Fibroblast of lung (primary cell): Measurements from ENCODE around the gene MYOM3.

Experiments used
- EZH2 ChIP-seq: IDR thresholded peaks from 2 replicates; pipeline ENCODE4 v1.5.1; 2012; ENCODE audit warnings: low read length, control low read depth, mild to moderate bottlenecking; ENCODE audit errors: missing control alignments
- TF ChIP-seq, protein P1 (sequence below), 2 donors: IDR thresholded peaks in 1 of 2; conservative IDR thresholded peaks in 1 of 2; 1 replicate in 1 of 2; 2 replicates in 1 of 2; pipeline ENCODE4 v1.5.1; 2011 to 2012; ENCODE audit warnings: low read length in 2 of 2, control low read depth in 1 of 2, inconsistent platforms in 1 of 2, low read depth in 1 of 2, mild to moderate bottlenecking in 1 of 2

DNA sequence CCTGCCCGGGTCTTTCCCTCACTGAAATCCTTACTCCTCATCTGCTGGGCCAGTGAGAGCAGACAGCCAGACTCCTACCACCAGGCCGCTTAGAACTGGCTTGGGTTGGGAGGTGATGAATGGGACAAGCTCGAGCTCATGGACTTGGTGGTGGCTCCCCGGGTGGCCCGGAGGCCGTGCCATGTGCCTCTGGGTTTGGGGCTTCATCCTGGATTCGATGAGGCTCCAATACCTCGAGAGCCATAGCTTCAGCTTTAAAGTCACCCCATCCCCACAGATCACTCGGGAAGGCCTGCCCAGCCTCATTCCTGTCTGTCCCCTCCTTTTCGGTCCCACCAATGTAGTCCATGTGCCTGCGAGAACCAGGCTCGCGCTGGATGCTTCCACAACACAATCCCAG lies 51.5 kb downstream of the MYOM3 start:
- TF ChIP-seq EZH2: no peak
- TF ChIP-seq, protein P1, sequence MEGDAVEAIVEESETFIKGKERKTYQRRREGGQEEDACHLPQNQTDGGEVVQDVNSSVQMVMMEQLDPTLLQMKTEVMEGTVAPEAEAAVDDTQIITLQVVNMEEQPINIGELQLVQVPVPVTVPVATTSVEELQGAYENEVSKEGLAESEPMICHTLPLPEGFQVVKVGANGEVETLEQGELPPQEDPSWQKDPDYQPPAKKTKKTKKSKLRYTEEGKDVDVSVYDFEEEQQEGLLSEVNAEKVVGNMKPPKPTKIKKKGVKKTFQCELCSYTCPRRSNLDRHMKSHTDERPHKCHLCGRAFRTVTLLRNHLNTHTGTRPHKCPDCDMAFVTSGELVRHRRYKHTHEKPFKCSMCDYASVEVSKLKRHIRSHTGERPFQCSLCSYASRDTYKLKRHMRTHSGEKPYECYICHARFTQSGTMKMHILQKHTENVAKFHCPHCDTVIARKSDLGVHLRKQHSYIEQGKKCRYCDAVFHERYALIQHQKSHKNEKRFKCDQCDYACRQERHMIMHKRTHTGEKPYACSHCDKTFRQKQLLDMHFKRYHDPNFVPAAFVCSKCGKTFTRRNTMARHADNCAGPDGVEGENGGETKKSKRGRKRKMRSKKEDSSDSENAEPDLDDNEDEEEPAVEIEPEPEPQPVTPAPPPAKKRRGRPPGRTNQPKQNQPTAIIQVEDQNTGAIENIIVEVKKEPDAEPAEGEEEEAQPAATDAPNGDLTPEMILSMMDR (conservative IDR thresholded peaks at IDR 0.05 in 1 of 2, IDR thresholded peaks at IDR 0.05 in 1 of 2; ENCODE audit: low read depth in 1 of 2, low read length in 2 of 2): no peak
